ENCODE results near the gene QPCT.
A peak's percentile ranks its signal among the peaks of the same experiment; 100 is the strongest.
"Not testable (repeated sequence)": the region's sequence is repeated elsewhere in the genome, so short reads cannot be mapped to it uniquely, and the experiment has no call there.

The QPCT gene

DNA sequence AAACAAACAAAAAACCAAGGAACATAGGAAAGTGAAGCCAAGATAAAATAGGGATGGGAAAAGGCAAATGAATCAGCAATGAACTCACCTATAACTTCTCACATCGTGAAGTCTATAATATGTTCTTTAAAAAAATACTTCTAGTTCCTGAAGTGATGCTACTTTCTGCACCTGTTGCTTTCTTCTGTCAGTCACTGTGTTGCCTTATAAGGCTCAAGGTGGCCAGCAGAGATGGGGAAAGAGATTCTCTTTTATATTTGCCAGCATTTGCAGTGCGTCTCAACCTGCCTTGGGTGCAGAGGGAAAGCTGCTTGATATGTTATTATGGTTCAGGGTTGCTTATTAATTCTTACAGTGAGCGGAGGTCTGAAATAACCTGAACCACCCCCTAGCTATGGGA lies 14.0 kb downstream of the QPCT start:
- no peak for DNase-seq (ENCODE audit: low read depth)

DNA sequence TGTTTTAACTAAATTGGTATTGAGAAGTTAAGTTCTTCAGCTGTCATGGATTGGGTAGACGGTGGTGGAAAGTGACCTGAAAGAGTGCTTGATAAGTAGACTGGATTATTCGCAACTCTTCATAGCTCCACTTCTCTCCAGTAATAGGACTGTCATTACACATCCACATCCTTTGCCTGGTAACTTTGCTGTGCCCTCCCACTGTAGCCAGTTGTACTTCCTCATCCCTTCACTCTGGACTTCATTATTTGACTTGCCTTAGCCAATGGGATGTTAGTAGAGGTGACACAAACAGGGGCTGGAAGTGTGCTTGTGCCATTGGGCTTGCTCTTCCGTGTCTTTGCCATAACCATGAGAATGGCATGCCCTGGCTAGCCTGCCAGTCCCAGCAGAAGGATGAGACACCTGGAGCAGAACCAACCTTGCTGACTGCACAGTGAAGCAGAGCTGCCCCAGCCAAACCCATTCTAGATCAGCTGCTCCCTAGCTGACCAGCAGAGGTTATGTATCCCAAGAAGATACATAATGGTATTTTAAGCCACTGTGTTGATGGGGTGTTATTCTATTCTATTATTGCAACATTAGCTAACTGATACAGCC lies 16.9 kb downstream of the QPCT start:
- no peak for DNase-seq (ENCODE audit: low read depth)

DNA sequence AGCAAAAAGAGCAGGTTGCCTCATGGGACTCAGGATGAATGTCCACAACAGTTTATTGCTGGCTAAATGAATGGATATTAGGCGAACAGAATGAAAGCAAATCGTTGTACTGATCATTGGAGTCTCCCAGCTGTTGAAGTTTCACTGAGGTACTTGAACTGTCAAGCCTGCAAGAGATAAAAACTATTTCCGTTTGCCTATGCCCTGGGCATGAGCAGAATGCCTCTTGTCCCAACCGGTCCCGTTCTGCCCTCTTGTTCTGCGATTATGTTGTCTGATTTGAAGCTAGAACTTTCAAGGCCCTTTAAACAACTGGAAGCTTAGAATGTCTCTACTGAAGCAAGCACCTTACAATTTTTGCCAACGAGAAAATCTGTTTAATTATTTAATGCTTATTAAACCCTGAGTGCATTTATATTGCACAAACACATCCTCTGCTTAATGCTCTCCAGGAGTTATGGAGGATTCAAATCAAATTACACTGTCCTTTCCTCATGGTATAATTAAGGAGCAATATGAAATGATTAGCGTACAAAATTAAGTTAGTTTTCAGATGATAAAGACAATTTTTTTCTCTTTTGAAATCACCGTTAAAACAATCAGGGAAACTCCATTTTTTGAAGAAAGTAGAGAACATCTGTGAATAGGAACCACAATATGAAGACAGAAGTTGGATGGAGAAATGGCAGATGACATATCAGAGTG lies 17.7 kb downstream of the QPCT start:
- no peak for DNase-seq (ENCODE audit: low read depth)

DNA sequence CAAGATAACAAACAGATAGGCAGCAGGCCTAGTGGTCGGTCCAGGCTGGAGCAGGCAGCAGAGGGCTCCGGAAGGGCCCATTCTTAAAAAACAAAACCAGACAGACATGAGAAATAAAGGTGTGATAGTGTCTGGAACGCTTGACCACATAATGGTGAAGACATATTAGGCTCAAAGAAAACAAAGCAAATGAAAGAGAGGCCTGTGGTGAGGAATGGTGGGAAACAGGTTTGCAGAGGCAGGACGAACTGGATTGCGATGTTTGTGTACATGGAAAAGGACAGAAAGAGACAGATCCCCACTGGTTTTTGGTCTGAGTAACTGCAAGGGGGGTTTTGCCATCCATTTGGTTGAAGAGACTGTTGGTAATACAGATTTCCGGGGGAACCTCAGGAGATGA lies 19.9 kb downstream of the QPCT start:
- no peak for DNase-seq (ENCODE audit: low read depth)

DNA sequence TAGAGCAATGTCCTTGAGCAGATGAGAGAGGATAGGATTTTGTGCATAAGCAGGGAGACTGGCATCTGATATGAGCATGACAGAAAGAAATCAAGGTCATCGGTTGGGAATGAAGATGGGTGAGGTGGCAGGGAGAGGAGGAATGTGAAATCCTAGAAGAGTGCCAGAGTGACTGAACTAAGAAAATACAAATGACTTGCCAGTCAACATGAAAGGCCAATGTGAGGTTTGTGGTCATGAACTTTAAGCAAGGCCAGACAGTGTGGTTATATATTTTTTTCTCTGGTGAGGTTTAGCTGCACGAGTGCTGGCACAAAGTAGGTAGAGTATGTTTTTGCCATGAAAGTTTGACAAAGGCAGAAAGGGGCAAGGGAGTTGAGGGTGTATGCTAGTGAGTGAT lies 21.2 kb downstream of the QPCT start:
- no peak for DNase-seq (ENCODE audit: low read depth)

DNA sequence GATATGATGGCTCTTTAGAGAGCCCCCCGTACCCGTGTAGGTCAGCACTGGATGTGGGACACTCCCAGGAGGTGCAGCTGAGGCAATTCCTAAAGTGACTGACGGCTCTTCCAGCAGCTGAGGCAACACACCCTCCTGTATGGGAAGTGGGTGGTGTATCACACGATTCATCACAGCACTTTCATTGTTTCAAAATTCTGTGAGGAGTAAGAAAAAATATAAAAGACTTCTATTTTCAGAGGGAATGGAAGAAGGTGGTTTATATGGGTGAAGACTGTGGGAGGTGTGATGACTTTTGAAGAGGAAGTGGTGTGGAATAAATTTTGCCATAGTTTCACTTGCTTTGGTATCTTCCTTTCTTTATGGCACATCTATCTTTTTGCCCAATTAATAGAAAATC lies 22.3 kb downstream of the QPCT start:
- no peak for DNase-seq (ENCODE audit: low read depth)

DNA sequence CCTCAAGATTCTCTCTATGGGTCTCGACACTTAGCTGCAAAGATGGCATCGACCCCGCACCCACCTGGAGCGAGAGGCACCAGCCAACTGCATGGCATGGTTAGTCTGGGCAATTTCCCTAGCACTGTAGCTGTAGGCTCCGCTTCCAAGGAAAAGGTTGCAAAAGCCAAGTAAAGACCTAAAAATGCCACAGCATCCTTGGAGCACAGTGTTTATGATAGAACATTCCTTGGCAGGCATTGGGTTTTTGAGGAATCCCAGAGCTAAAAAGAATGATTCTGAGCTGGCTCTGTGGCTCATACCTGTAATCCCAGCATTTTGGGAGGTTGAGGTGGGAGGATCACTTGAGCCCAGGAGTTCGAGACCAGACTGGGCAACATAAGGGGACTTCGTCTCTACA lies 22.9 kb downstream of the QPCT start:
- DNase-seq (ENCODE audit: low read depth) = no peak

DNA sequence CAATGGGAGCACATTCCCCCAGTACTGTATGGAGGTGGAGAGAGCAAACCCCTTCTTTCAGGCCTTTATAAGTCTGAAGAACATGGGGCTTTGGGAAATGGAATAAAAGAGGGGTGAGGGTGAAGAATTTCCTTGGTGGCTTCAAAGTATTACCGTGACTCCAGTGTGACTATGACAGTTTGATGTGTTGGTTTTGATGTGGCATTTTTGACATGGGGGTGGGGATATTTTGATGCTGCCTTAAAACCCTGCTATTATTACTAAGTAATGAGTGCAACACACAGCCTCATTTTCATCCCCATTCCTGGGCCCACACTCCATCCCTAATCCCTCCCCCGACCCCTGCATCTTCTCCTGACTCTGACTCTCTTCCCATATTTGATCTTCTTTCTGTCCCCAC lies 23.6 kb downstream of the QPCT start:
- DNase-seq (ENCODE audit: low read depth) = no peak

DNA sequence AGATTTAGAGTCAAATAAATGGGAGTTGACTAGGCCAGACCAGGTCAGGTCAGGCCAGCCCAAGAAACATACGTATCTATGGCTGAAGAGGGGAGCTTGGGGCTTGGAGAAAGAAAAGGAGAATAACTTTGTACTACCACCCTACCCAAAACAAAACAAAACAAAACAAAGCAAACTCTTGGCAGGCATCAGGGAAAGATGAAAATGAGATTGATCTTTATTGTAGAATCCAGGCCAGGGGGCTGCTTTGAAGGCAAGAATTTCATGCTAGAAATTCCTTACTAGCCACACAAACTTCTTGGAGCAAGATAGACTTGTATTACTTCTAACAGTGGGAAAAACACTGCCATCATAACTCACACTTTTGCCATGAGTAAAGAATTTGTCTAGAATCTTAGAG lies 26.2 kb downstream of the QPCT start:
- DNase-seq (ENCODE audit: low read depth) = no peak

DNA sequence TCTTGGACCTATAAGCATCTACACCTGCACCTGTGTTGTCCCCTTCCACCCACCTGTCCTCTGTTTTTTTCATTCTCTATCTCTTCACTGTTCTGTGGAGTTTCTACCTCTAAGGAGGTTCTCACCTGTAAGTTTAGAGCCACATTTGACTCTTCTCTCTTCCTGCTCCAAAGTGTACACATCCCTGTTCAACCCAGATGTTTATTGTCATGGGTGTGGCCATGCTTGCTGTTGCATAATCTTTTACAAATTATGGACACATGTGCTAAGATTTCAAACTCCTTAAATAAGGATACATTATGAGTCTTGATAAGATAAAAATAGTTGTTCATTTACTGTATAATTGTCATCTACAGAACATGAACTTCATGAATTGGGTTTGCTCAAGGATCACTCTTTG lies 27.6 kb downstream of the QPCT start:
- DNase-seq (ENCODE audit: low read depth) = no peak

DNA sequence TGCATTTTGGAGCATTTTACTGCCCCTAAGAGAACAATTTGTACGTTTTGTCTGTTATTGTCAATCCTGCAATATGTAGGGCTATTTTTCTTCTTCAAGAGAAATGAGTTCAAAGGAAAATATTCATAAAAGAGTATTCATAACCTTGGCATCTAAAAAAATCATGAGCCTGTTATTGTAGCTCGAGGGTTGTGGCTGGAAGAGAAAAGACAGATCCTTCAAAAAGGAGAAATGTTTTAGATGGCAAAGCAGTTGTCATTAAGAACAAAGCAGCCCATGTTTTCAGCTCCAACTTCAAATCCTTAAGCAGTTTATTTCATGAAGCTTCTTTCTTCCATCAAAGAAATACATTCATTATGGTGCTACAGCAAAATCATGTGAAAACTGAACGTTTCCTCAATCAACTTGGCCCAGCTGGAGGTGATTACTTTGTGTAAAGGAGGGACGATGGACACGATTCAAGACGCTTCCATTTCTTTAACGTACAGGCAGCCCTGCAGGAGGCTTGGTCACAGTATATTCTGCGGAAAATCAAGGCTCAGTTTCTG lies 31.4 kb downstream of the QPCT start:
- no peak for DNase-seq (ENCODE audit: low read depth)

DNA sequence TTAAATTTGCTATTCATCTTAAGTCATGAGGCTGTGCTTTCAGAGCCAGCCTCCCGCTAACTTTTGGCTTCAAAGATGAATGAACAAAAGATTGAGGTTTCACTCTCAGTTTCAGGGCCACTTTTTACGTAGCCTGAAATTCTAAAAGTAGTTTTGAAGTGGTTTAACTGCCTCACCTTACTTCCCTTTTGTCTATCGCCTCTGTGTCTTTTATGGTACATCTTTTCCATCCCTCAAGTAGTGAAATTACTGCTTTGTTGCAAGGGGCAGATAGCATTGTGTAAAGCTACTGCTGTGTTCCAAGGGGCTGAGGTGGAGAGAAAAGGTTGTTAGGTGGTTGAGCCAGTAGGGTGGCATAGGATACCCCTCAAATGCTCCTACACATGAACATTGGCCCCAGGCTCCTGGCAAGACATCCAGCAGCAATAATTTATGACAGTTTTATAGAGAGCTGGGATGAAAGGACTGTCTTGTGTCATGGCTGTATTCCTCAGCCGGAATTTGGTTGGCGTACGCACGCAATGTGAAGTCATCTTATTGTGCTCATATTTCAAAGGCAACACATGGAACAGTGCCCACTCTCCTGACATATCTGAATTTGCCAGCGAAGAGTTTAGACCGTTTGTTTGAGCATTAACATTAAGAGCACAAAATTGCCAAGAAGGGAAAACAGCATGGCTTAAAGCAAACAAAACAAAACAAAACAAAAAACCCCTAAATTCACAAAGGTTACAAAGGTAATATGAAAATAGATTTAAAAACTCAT lies 32.2 kb downstream of the QPCT start:
- DNase-seq (ENCODE audit: low read depth) = no peak

DNA sequence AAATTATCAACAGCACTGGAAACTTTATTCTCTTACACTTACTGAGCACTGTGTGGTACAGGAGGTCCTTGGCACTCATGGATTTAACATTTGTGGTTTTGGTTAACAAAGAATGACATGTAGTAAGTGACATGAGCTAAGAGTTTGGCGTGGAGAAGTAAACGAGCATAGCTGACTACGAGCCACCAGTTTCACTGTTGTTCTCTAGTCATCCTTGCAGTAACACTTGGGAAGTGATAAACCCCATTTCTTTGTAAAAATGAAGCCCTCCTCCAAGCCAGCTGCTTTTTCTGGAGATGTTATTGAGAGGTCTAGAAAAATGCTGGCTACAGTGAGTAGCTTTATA lies 32.7 kb downstream of the QPCT start:
- DNase-seq (ENCODE audit: low read depth) = no peak

DNA sequence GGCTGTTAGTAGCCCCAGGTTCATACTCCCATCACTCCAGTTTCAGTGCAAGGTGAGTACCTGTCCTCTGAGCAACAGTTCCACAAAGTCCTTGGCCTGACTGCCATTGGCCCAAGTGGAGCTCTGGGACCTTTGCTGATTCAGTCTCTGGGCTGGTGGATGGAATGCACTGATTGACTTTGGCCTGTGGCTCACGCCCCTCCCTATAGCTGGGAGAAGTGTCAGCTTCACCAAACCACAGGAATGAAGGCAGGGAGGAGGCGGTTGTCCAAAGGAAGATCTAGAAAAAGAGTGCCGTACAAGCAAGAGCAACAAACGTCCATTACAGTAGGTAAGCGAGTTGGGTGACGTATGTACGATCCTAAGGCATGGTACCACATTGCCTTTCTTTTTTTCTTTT lies 34.0 kb downstream of the QPCT start:
- no peak for DNase-seq (ENCODE audit: low read depth)

DNA sequence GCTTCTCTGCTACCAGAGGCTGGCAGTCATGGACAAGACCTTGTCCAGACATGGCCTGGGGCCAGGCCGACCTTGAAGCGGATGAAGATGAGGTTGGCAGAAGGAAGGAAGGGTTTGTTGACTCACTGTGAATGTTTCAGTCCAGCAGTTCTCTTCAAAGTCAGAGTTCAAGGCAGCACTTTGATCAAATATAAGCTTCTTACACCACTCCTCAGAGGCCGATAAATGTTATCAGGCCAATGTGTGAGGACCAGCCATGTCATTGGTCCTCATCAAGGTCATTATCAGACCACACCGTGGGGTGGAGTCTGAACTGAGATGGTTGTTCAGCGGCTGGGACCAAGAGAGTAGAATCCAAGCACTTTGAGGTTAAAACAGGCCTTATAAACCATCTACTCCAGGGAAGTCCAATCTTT lies 35.5 kb downstream of the QPCT start:
- no peak for DNase-seq (ENCODE audit: low read depth)

DNA sequence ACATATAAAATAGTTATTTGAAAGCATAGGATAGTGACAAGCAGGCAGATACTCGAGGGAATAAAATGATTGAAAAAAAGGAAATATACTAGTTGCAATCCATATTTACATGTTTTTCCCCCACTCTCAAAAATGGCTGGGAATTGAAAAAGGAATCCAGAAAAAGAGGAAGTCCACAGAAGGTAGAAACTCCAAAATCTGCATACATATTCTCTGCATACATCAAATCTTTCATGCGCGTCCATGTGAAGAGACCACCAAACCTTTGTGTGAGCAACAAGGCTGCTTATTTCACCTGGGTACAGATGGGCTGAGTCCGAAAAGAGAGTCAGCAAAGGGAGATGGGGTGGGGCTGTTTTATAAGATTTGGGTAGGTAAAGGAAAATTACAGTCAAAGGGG lies 36.4 kb downstream of the QPCT start:
- not testable (repeated sequence) for DNase-seq (ENCODE audit: low read depth)

DNA sequence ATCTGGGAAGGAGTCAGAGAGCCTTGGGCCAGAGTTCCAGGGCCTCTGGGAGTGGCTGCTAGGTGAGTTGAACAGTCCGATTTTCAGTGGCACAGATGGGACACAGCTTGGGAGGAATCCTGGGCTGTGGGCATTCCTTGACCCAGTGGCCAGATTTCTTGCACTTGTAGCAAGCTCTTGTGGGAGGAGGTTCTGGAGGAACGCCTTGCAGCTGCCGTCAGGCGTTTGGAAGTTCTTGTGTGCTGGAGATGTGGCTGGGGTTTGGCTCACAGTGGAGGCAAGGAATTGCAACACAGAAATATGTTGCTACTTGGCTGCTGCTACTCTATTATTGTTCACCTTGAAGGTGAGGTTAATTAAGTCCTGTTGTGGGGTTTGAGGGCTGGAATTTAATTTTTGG lies 39.8 kb downstream of the QPCT start:
- DNase-seq (ENCODE audit: low read depth) = not testable (repeated sequence)

DNA sequence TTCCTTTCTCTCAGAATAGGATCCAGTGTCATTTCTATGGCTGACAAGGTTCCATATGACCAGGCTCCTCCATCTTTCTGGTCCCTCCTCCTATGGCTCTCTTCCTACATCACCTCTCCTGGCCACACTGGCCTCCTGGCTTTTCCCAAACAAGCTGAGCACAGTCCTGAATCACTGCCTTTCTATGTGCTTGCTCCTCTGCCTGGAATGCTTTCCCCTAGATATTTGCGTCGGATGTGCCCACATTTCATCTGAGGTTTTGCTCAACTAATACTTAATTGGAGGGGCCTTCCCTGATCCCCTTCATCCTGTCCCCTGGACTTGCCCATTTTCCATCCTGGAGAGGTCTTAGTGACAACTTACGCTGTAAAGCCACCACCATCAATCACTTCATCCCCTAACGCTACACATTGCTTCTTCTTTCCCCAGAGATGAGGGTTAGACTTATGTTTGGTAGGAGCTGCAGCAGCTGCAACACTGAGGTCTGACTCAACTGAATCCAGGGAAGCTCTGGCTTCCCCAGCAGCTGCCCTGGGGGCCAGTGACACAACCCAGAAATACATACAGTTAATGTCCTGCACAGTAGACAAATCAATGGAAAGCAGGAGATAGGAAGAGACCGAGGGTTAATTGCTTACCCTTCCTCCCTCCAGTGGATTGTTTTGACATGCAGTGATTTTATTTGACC lies 42.9 kb downstream of the QPCT start:
- DNase-seq (ENCODE audit: low read depth) = no peak

DNA sequence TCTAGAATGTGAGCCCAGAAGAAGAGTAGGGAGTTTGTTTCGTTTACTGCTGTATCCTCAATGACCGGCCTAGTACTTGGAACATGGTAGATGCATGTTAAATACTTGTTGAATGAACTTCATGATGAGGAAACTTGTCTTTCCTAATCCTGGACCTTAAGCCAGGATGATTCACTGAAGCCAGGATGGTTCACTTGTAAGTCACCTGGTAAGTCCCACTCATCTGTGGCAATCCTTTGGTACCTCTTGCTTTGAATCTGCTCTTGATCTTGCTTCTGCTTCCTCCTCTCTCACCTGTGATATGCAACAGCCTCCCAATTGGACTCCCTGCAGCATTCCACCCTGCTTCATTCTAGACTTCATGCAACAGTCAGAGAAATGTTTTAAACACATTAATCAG lies 43.6 kb downstream of the QPCT start:
- DNase-seq (ENCODE audit: low read depth) = no peak

DNA sequence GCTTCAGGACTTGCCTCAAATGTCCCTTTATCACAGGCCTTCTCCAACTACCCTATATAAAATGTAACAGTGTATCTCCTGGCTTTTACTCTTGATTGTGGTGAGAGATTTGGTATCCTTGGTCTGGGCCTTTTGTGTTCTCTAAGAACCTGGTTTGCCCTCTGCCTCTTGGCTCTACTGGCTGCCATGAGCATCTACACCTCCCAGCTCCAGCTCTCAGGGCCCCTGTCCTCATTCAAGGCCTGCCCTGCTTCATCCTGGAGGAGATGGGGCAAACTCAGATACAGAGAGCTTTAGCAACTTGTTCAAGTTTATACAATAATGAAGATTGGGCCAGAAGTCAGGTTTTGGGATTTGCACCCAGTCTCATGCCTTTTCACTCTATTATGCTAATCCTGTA lies 45.0 kb downstream of the QPCT start:
- no peak for DNase-seq (ENCODE audit: low read depth)

DNA sequence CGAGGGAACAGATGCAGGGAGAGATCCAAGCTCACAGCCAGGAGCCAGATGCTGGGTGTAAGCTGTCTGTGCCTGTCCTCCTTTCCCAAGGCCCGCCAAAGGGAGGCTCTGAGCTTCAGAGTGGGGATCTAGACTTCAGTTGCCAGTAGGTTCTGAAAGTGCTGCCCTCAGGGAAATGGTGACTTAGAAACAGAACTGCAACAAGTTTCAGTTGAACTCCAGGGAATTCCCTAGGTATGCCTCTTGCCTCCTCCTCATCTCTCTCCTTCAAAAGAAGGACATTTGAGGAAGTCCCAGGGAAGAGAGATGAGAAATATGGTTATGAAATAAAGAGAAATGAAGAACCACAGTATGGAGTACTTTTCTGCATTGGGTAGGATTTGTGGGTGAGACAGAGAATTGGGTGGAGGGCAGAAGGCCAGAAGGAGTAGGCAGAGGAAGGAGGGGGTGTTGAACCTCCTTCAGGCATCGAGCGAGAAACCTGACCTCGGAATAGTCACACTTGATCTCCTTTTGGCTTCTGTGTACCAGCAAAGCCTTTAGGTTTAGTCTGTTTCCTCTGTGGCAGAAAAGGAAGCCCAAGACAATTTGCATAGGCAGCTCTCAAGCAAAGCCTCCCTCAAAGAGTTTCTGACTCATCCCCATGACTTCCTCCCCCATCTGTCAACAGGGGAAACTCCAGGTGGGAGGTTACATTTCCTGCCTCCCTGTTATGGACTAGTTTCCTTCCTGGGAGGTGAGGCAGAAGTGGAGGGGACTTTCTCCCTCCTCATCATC lies 45.7 kb downstream of the QPCT start:
- DNase-seq (ENCODE audit: low read depth) = peak; percentile 43

DNA sequence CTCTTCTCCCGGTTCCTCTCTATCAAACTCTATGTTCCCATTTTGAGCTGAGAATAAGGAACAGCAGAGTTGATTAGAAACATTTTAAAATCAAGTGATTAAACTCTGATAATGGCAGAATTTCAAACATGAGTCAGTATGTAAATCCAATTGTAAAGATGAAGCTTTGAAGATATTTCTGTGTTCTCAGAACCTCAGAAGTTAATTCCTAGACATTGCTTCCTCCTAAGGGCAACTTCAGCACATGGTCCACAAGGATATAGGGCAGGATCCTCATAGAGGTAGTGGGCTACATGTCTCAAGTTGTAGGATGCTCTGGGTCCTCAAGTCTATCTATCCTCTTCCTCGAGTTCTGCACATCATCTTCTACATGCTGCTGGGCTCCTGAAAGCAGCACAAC lies 46.3 kb downstream of the QPCT start:
- DNase-seq (ENCODE audit: low read depth) = no peak
